ENCODE data around the gene BCAS1.
"Not testable (repeated sequence)": the region's sequence is repeated elsewhere in the genome, so short reads cannot be mapped to it uniquely, and the experiment has no call there.

- not testable (repeated sequence) for TF ChIP-seq CTCF (IDR thresholded peaks at IDR 0.05); EZH2 (IDR thresholded peaks at IDR 0.05; ENCODE audit: borderline replicate concordance, insufficient read depth, low read depth, low read length, poor library complexity, severe bottlenecking)
These were observed 137.7 kb downstream of the BCAS1 start for GRCh38 chr20:53932655-53933192.

All from B cell (primary cell).